Epidermal melanocyte (primary cell): ENCODE data around the gene CCDC85B.

Source experiments
- DNase-seq: peaks from one replicate; pipeline ENCODE4 v3.0.0; 2011; ENCODE audit warnings: low spot score; ENCODE audit not compliant: insufficient read length

Gene CCDC85B

DNA sequence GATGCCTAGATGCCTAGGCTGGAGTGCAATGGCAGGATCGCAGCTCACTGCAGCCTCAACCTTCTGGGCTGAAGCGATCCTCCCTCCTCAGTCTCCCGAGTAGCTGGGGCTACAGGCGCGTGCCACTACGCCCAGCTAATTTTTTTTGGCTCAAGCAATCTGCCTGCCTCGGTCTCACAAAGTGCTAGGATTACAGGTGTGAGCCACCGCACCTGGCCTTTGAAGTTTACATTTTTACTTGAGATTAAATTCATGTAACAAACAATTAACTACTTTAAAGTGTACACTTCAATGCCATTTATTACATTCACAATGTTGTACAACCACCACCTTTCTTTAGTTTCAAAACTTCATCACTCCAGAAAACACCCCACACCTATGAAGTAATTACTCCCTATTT lies 13.2 kb downstream of the CCDC85B start:
- no peak for DNase-seq

GRCh38 chr11:65906602-65907001 lies 16.1 kb downstream of the CCDC85B start:
- no peak for DNase-seq

DNA sequence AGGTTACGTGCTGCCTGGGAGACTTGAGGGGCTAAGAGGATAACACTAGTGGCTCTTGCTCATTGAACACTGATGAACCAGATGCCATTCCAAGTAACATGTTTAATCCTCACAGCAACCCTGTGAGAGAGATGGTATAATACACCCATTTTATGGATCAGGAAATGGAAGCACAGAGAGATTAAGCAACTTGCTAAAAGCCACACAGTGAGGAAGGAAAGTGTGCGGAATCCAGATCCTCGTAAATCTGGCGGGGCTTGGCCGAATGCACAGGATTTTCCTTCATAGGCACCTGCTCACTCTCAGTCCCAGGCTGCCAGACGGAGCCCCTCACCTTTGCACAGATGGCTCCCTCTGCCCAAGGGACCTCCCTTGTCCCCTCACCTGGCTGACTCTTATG lies 17.4 kb downstream of the CCDC85B start:
- DNase-seq = no peak

DNA sequence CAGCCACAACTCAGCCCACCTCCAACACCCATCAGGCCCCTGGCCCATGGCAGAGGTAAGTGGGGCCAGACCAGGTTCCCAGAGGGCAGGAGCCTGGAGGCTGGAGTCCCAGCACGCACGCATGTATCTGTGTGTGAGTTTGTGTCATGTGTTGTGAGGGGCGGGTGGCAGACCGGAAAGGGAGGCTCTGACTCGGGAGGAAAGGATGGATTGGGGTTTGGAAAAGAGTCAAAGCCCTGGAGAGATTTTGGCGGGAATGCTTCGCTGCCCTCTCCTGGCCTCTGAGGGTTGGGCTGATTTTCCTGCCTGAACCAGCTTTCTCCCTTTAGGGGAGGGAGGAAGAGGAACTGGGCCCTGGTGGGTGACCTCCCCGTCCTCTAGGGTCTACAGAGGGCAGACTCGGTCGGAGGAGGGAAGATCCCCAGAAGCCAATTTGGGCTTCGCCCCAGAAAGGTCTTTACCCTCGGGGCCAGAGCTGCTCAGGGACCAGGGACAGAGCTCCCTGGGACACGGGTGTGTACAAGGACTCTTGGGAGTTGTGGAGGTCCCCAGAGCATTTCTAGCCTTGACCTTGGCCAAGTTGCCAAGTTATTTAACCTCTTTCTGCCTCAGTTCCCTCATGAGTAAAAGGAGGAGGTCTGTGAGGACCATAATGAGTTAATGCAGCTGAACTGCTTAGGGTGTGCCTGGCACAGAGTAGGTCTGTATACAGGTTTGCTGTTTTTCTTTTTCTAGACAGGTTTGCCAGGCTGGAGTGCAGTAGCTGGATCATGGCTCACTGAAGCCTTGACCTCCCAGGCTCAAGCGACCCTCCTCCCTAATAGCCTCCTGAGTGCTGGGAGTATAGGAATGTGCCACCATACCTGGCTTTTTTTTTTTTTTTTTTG lies 21.5 kb downstream of the CCDC85B start:
- peak; percentile 89 for DNase-seq

GRCh38 chr11:65912845-65913244 lies 22.4 kb downstream of the CCDC85B start:
- no peak for DNase-seq

DNA sequence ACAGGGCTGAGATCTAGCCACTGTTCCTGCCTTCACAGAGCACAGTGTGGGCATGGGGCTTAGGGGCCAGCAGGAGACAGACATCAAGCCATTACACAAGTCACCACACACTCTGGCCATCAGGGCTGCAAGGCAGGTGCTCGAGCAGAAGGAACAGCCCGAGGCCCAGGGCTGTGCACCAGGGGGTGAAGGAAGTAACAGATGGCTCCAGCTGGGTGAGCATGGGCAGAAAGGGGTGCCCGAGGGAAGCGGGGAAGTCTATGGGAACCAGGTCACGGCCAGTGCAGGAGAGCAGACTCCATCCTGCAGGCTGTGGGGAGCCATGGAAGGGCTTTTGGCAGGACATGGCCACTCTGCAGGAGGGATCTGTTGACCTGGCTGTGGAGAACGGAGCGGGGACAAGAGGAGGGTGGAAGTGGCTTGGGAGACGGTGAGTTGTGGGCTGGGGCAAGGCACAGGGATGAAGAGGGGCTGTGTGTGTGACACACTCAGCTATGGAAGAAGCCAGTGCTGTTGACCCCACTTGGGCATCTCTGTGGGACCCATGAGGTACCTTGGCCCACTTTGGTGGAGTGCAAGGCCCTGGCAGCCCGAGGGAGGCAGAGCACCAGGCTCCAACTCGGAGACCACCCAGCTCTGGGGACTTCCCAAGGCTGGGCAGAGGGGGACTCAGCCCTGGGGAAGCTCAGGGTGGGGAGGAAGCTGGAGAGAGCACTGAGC lies 24.8 kb downstream of the CCDC85B start:
- DNase-seq = no peak

- peak; percentile 85 for DNase-seq
Measured at GRCh38 chr11:65915821-65916251, 25.4 kb downstream of the CCDC85B start.

GRCh38 chr11:65916391-65916790 lies 25.9 kb downstream of the CCDC85B start:
- no peak for DNase-seq

DNA sequence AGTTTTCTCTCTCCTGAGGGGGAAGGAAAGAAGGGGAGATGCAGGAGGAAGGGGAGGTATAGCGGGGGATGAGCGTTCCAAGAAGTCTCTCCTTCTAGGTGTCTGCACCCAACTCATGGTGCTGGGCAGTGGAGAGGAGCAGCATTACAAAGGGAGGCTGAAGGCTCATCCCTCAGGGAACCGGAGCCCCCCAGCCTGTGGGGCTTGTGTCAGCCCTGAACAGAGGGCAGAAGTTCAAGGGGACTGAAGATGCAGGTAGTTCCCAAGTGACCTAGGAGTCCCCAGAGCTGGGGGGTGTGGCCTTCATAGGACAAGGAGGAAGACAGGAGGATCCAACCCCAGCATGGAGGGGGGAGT lies 26.6 kb downstream of the CCDC85B start:
- no peak for DNase-seq

DNA sequence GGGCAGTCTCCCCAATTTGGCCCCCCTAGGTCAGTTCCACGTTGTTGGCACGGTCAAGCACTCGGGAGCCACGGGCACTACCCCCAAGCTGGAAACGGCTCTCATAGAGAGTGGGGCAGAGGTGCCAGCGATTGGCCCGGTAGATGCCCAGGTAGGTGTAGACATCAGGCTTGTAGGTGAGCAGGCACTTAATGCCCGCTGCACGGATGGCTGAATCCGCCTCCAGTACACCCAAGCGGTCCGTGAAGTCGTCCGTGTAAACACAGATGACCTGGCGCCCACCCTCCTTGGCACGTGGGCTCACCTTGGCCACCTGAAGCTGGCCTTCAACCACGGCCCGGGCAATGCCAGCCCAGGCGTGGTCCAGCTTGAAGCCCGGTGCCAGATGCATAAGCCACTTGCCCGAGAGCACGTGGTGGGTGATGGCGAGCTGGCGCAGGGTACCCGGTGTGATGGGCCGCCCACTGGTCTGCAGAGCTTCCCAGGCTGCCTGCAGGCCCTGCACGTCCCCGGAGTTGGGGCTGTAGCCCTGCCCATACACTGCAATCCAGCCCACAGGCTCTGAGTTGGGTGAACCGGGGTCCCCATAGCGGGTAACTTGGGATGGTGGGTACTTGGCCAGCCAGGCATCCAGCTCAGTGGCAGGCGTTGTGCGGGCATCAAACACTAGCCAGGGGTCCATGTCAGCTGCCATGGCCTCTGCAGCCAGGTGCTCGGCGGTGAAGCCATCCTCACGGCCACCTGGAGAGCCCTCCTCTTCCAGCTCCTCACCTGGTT lies 27.1 kb downstream of the CCDC85B start:
- no peak for DNase-seq

DNA sequence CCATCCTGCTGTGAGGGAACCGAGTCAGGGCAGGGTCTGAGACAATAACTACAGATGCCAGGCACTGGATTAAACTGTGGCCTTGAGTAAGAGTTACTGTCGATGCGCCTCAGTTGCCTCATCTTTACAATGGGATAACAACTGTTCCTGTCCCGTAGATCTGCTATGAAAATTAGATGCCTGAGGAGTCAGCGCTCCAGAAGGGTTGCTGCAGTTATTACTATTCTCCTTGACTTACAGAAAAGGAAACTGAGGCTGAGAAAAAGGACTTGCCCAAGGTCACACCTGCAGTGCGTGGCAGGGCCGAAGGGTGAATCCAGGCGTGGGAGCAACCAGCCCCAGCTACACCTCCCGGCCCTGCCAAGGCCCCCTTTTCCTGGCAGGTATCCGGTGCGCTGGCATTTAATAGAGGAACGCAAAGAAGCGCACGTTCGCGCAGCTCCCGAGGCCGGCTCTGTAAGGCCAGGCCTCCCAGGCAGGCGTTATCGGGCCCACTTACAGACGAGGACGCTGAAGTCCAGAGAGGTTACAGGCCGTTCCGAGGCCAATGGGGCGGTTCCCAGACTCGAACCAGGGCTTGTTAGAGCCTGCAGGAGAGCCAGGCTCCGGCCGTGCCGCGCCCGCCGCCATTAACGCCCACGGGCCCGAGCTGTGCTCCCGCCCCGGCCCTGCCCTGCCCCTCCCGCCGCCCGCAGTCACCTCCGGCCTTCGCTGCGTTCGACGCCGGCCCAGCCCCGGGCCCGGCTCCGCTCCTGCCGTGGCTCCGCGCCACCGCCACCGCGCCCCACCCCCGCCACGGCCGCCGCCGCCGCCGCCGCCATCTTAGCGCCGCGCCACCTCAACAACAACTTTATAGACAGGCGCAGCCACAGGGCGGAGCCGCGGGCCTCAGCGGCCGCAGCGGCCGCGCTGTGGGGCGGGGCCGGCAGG lies 28.0 kb downstream of the CCDC85B start, which contains the start of gene C11orf68:
Gene C11orf68, minus strand, starts transcription at position 852 of the 930 bp plus-strand sequence. Its CDS starts 31 bp downstream, at position 821.
- no peak for DNase-seq

GRCh38 chr11:65919141-65919572 lies 28.7 kb downstream of the CCDC85B start, which contains the start of gene DRAP1:
Gene DRAP1 (plus strand): TSS chr11:65919426. CDS start chr11:65919502, 76 bp downstream.
- peak; percentile 86 for DNase-seq

DNA sequence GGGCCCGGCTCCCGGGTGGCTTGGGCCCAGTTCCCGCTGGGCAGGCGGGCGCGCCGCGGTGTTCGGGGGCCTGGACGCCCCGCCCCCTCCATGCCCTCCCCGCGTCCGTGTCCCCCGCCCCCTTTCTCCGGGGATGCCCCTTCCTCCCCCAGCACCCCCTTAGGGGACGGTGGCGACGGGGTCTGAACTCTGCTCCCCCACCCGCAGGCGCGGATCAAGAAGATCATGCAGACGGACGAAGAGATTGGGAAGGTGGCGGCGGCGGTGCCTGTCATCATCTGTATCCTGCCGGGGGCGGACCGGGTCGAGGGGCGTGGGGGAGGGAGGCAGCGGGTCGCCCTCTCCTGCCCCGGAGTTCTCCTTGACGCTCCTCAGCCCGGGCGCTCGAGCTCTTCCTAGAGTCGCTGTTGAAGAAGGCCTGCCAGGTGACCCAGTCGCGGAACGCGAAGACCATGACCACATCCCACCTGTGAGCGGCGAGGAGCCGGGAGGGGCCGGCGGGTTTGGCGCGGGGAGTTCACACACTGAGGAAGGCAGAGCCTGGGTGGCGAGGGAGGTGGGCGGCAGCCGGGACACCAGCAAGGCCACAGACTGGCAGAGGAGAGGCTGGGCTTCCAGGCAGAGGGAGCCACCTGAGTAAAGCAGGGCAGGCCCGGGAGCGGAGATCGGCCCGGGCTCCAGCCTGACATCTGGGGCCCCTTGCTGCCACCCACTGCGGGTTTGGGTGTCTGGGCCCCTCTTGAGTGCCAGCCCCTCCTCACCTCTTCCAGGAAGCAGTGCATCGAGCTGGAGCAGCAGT lies 29.3 kb downstream of the CCDC85B start:
- no peak for DNase-seq

DNA sequence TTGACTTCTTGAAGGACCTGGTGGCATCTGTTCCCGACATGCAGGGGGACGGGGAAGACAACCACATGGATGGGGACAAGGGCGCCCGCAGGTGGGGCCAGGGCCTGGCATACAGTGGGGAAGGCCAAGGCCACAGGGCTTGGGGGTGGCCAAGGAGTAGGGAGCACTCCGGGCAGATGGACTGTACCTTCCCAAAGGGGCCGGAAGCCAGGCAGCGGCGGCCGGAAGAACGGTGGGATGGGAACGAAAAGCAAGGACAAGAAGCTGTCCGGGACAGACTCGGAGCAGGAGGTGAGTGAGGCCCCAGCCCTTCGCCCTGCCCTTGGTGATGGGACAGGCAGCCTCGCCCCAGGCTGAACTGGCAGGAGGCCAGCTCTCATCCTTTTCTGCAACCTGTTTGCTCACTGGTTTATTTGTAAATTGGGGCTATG lies 29.9 kb downstream of the CCDC85B start:
- DNase-seq = no peak

DNA sequence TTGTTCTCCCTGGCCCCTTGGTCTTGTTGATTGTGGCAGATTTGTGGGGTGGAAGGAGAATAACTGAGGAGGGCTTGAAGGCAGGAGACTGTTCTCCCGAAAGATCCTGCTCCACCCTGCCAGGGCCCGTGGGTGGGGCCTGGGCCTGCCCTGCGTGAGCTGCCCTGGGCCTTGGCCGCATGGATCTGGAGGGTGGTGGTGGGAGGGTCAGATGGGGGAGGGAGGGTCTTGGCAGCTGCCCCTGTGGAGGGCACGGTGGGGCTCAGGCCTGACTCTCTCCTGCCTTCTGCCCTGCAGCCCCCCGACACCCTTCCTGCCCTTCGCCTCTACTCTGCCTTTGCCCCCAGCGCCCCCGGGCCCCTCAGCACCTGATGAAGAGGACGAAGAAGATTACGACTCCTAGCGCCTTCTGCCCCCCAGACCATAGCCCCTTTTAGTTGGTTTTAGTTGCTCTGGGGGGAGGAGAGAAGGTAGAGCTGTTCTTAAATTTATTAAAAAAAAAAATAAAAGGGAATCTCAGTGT lies 30.6 kb downstream of the CCDC85B start:
- DNase-seq = no peak

DNA sequence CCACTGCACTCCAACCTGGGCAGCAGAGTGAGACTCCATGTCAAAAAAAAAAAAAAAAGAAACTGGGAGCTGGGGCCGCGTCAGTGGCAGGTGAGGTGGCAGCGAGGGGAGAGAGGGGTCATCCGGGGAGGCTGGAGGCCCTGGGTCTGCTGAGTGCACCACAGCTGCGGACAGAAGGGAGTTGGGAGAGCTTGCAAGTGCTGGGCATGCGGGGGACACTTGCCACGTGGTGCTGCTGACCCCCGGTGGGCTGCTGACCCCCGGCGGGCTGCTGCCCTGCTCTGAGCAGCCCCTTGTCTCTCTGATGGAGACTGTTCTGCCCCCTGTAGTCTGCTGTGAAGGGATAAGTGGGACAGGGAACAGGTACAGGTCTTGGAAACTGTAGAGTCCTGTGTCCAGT lies 31.4 kb downstream of the CCDC85B start:
- no peak for DNase-seq

GRCh38 chr11:65922565-65922964 lies 32.1 kb downstream of the CCDC85B start:
- DNase-seq = no peak

- DNase-seq = no peak
Measured at GRCh38 chr11:65925397-65925796, 34.9 kb downstream of the CCDC85B start.

GRCh38 chr11:65927904-65928397 lies 37.5 kb downstream of the CCDC85B start:
- DNase-seq = no peak
